Activated CD4-positive, alpha-beta memory T cell treated with anti-CD3 and anti-CD28 coated beads, Interleukin-2, amount 10 ng/mL, durations not matched to agents 7 days and 5 days (primary cell): Measurements from ENCODE around the gene SAC3D1. TPM values are rescaled to one million over a fixed set of nuclear protein-coding genes. Genes with fewer than 3 reads are reported as not detected.

Experiments
- CTCF ChIA-PET: fragments of 350-600 bp; sonication (Branson Sonifier 250); formaldehyde crosslinking; loops from one replicate; lab custom pipeline; 2021; ENCODE audit warnings: antibody characterized with exemption, inconsistent platforms; lab: Charles Lee
- POLR2A ChIA-PET: fragments of 350-600 bp; sonication (Branson Sonifier 250); formaldehyde crosslinking; loops from one replicate; lab custom pipeline; 2021; ENCODE audit warnings: antibody characterized with exemption; lab: Charles Lee
- DNase-seq: peaks from one replicate; pipeline ENCODE4 v3.0.0-alpha.2; 2020
- H3K27ac Mint-ChIP-seq: one replicate; pipeline ENCODE4 v1.8.0; 2021; ENCODE audit warnings: mild to moderate bottlenecking, mixed read lengths
- H3K27me3 Mint-ChIP-seq: one replicate; pipeline ENCODE4 v1.8.0; 2021; ENCODE audit warnings: mixed read lengths
- H3K36me3 Mint-ChIP-seq: one replicate; pipeline ENCODE4 v1.8.0; 2021; ENCODE audit warnings: low read depth, mixed read lengths
- H3K4me1 Mint-ChIP-seq: one replicate; pipeline ENCODE4 v1.8.0; 2021; ENCODE audit warnings: mixed read lengths
- H3K4me3 Mint-ChIP-seq: one replicate; pipeline ENCODE4 v1.8.0; 2021; ENCODE audit warnings: mild to moderate bottlenecking, mixed read lengths
- H3K9me3 Mint-ChIP-seq: one replicate; pipeline ENCODE4 v1.8.0; 2021; ENCODE audit warnings: mixed read lengths
- total RNA-seq, 2 experiments: library from RNA; stranded (reverse); gene quantifications; one replicate each; pipeline ENCODE4 v1.2.3, GENCODE V29; 2021

SAC3D1 gene
- total RNA-seq, 2 experiments from 2014 or later = 24.2 to 24.8 TPM

GRCh38 chr11:65027213-65028067 lies 13.6 kb upstream of the SAC3D1 start, which contains the start of gene SNX15:
SNX15 (plus strand) TSS chr11:65027439; CDS start chr11:65027538, 99 bp downstream.
- H3K4me1 Mint-ChIP-seq = peaks cover 27% of the 10 kb centered on the region
- peaks cover 3% of the 10 kb centered on the region for H3K36me3 Mint-ChIP-seq
- no peaks in the 10 kb centered on the region for H3K27me3 Mint-ChIP-seq
- ChIA-PET POLR2A (interaction anchor here (1.0 to 6.5 kb wide), 9 partner anchors 9 to 95 kb away, joined by 3 to 56 read pairs (median 4); partner anchors contain the start of genes ARL2, CDCA5, FAU and MRPL49), CTCF (interaction anchor here (0.6 to 2.9 kb wide), 8 partner anchors 13 to 168 kb away, joined by 3 to 23 read pairs (median 4); partner anchors contain the start of genes ARL2, CDCA5, SAC3D1 and ZNHIT2)
- peak within 1 kb of the TSS; percentile 78 for H3K4me3 Mint-ChIP-seq
- H3K9me3 Mint-ChIP-seq = no peaks in the 10 kb centered on the region
- H3K27ac Mint-ChIP-seq = peak within 1 kb of the TSS; percentile 82
- DNase-seq = peak; percentile 94

DNA sequence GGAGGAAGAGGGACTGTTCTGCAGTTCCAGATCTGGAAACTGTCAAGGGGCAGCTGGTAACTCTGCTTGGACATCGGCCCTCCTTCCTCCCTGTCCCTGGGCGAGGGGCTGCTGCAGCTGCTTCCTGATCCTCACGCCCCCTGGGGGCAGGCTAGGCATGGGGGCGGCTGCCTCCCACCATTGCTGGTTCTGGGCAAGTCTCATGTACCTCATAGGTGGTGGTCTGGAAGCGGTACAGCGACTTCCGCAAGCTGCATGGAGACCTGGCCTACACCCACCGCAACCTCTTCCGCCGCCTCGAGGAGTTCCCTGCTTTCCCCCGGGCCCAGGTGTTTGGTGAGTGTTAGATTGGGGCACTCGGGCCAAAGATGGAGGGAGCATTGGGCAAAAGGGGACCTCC lies 8.8 kb upstream of the SAC3D1 start:
- POLR2A ChIA-PET = no interaction called here
- CTCF ChIA-PET = no interaction called here
- Mint-ChIP-seq H3K4me1 (peaks cover 18% of the 10 kb centered on the region), H3K9me3 (no peaks in the 10 kb centered on the region), H3K27me3 (no peaks in the 10 kb centered on the region), H3K4me3 (no peak overlapping the region), H3K27ac (no peak overlapping the region), H3K36me3 (peaks cover 3% of the 10 kb centered on the region)
- DNase-seq = no peak

- CTCF ChIA-PET = interaction anchor here (1.1 kb wide), 1 partner anchor 20 kb away, joined by 3 read pairs; the partner anchor contains the start of gene ARL2
- DNase-seq = no peak
- Mint-ChIP-seq H3K27ac (no peak overlapping the region), H3K4me3 (no peak overlapping the region), H3K27me3 (no peaks in the 10 kb centered on the region), H3K9me3 (no peaks in the 10 kb centered on the region), H3K4me1 (peaks cover 4% of the 10 kb centered on the region), H3K36me3 (peaks cover 11% of the 10 kb centered on the region)
- POLR2A ChIA-PET = no interaction called here
Observed at GRCh38 chr11:65034423-65034822, 6.6 kb upstream of the SAC3D1 start.

- DNase-seq = no peak
- POLR2A ChIA-PET = interaction anchor here (1.0 to 2.0 kb wide), 2 partner anchors 9 to 23 kb away, joined by 3 to 4 read pairs; partner anchors contain the start of genes NAALADL1 and SNX15
- peaks cover 14% of the 10 kb centered on the region for H3K36me3 Mint-ChIP-seq
- H3K4me3 Mint-ChIP-seq = no peak overlapping the region
- H3K27ac Mint-ChIP-seq = no peak overlapping the region
- H3K27me3 Mint-ChIP-seq = no peaks in the 10 kb centered on the region
- H3K9me3 Mint-ChIP-seq = no peaks in the 10 kb centered on the region
- peaks cover 8% of the 10 kb centered on the region for H3K4me1 Mint-ChIP-seq
- CTCF ChIA-PET = no interaction called here
Observed at GRCh38 chr11:65035579-65035978, 5.4 kb upstream of the SAC3D1 start.

GRCh38 chr11:65036931-65037330 lies 4.1 kb upstream of the SAC3D1 start:
- Mint-ChIP-seq H3K27ac (no peak overlapping the region), H3K4me1 (peaks cover 15% of the 10 kb centered on the region), H3K36me3 (peaks cover 14% of the 10 kb centered on the region), H3K27me3 (no peaks in the 10 kb centered on the region), H3K9me3 (no peaks in the 10 kb centered on the region), H3K4me3 (no peak overlapping the region)
- ChIA-PET CTCF (no interaction called here), POLR2A (interaction anchor here (1.2 to 2.0 kb wide), 3 partner anchors 8 to 46 kb away, joined by 3 to 4 read pairs (median 3); partner anchors contain the start of gene SNX15)
- DNase-seq = no peak

GRCh38 chr11:65040520-65040846 lies 527 bp upstream of the SAC3D1 start:
- peaks cover 39% of the 10 kb centered on the region for H3K4me1 Mint-ChIP-seq
- H3K9me3 Mint-ChIP-seq = no peaks in the 10 kb centered on the region
- peak overlapping the region; percentile 97 for H3K27ac Mint-ChIP-seq
- H3K27me3 Mint-ChIP-seq = no peaks in the 10 kb centered on the region
- ChIA-PET CTCF (interaction anchor here (0.7 to 3.6 kb wide), 8 partner anchors 10 to 192 kb away, joined by 3 to 25 read pairs (median 4); partner anchors contain the start of genes ARL2, SNX15 and TM7SF2), POLR2A (interaction anchor here (0.6 to 4.8 kb wide), 35 partner anchors 9 to 723 kb away, joined by 3 to 51 read pairs (median 4); partner anchors contain the start of genes ARL2, CDCA5, FAU and MAJIN)
- H3K4me3 Mint-ChIP-seq = peak overlapping the region; percentile 90
- H3K36me3 Mint-ChIP-seq = peaks cover 36% of the 10 kb centered on the region
- DNase-seq = no peak

DNA sequence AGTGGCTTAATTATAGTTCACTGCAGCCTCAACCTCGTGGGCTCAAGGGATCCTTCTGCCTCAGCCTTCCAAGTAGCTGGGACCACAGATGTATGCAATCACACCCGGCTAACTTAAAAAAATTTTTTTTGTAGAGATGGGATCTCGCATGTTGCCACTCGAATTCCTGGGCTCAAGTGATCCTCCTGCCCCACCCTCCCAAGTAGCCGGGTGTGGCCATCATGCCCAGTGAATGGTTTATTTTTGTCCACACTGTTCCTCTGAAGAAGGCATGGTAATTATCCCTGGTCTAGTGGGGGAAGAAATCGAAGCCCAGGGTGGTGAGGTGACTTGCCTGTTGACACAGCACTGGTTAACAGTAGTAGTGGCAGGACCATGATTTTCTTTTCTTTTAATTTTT lies 1.9 kb downstream of the SAC3D1 start:
- Mint-ChIP-seq H3K9me3 (no peaks in the 10 kb centered on the region), H3K4me3 (peak overlapping the region; percentile 91), H3K27ac (no peak overlapping the region), H3K27me3 (no peaks in the 10 kb centered on the region), H3K36me3 (peaks cover 37% of the 10 kb centered on the region), H3K4me1 (peaks cover 57% of the 10 kb centered on the region)
- POLR2A ChIA-PET = interaction anchor here (1.0 to 4.8 kb wide), 3 partner anchors 16 to 219 kb away, joined by 4 to 51 read pairs (median 43); partner anchors contain the start of genes CDCA5, POLA2, SNX15 and ZFPL1
- DNase-seq = no peak
- CTCF ChIA-PET = interaction anchor here (0.9 kb wide), 1 partner anchor 67 kb away, joined by 3 read pairs; no protein-coding TSS in a partner anchor

GRCh38 chr11:65043881-65044501 lies 3.0 kb downstream of the SAC3D1 start:
- no peak overlapping the region for H3K27ac Mint-ChIP-seq
- no peak for DNase-seq
- peaks cover 57% of the 10 kb centered on the region for H3K4me1 Mint-ChIP-seq
- CTCF ChIA-PET = no interaction called here
- peaks cover 31% of the 10 kb centered on the region for H3K36me3 Mint-ChIP-seq
- H3K27me3 Mint-ChIP-seq = no peaks in the 10 kb centered on the region
- POLR2A ChIA-PET = interaction anchor here (4.8 kb wide), 1 partner anchor 17 kb away, joined by 51 read pairs; the partner anchor contains the start of gene SNX15
- H3K4me3 Mint-ChIP-seq = no peak overlapping the region
- no peaks in the 10 kb centered on the region for H3K9me3 Mint-ChIP-seq

GRCh38 chr11:65045061-65045460 lies 4.1 kb downstream of the SAC3D1 start:
- CTCF ChIA-PET = no interaction called here
- Mint-ChIP-seq H3K4me3 (no peak overlapping the region), H3K9me3 (no peaks in the 10 kb centered on the region), H3K4me1 (peaks cover 53% of the 10 kb centered on the region), H3K27me3 (no peaks in the 10 kb centered on the region), H3K27ac (no peak overlapping the region), H3K36me3 (peaks cover 28% of the 10 kb centered on the region)
- POLR2A ChIA-PET = interaction anchor here (0.9 to 1.4 kb wide), 3 partner anchors 16 to 38 kb away, joined by 3 to 4 read pairs (median 4); partner anchors contain the start of gene ARL2
- DNase-seq = no peak

DNA sequence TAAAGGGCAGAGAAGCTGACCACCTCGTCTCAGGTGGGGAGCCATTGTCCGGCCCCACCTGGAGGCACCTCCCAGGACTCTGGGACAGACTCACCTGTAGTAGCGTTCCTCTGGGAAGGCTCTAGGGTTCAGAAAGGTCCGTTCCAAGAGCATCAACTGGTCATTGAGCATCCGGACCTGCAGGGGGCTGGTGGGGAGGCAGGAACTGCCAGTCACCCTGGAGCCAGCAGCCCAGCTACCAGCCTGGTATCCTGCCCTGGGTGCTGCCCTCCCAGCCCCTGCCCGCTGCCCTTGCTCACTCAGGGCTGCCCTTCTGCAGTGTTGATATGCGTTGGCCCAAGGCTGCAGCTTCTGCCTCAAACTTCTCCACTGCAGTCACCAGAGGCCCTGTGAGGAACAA lies 4.7 kb downstream of the SAC3D1 start:
- ChIA-PET POLR2A (interaction anchor here (0.9 to 1.4 kb wide), 3 partner anchors 17 to 38 kb away, joined by 3 to 4 read pairs (median 4); partner anchors contain the start of gene ARL2), CTCF (interaction anchor here (1.2 kb wide), 1 partner anchor 31 kb away, joined by 3 read pairs; the partner anchor contains the start of gene ARL2)
- peaks cover 50% of the 10 kb centered on the region for H3K4me1 Mint-ChIP-seq
- DNase-seq = no peak
- peaks cover 28% of the 10 kb centered on the region for H3K36me3 Mint-ChIP-seq
- no peaks in the 10 kb centered on the region for H3K27me3 Mint-ChIP-seq
- H3K4me3 Mint-ChIP-seq = no peak overlapping the region
- peak overlapping the region; percentile 26 for H3K27ac Mint-ChIP-seq
- H3K9me3 Mint-ChIP-seq = no peaks in the 10 kb centered on the region

- CTCF ChIA-PET = interaction anchor here (1.5 kb wide), 1 partner anchor 20 kb away, joined by 3 read pairs; no protein-coding TSS in a partner anchor
- Mint-ChIP-seq H3K27ac (peak overlapping the region; percentile 69), H3K36me3 (peaks cover 22% of the 10 kb centered on the region), H3K9me3 (no peaks in the 10 kb centered on the region), H3K4me1 (peaks cover 44% of the 10 kb centered on the region), H3K4me3 (peak overlapping the region; percentile 77), H3K27me3 (no peaks in the 10 kb centered on the region)
- POLR2A ChIA-PET = interaction anchor here (1.1 to 1.8 kb wide), 3 partner anchors 30 to 35 kb away, joined by 3 to 5 read pairs (median 4); partner anchors contain the start of gene ARL2
- DNase-seq = peak; percentile 28
Observed at GRCh38 chr11:65047581-65048422, 6.8 kb downstream of the SAC3D1 start.
